ENCODE measurements around the gene FSTL4.
"Not testable (repeated sequence)": the region's sequence is repeated elsewhere in the genome, so short reads cannot be mapped to it uniquely, and the experiment has no call there.

FSTL4 gene

DNA sequence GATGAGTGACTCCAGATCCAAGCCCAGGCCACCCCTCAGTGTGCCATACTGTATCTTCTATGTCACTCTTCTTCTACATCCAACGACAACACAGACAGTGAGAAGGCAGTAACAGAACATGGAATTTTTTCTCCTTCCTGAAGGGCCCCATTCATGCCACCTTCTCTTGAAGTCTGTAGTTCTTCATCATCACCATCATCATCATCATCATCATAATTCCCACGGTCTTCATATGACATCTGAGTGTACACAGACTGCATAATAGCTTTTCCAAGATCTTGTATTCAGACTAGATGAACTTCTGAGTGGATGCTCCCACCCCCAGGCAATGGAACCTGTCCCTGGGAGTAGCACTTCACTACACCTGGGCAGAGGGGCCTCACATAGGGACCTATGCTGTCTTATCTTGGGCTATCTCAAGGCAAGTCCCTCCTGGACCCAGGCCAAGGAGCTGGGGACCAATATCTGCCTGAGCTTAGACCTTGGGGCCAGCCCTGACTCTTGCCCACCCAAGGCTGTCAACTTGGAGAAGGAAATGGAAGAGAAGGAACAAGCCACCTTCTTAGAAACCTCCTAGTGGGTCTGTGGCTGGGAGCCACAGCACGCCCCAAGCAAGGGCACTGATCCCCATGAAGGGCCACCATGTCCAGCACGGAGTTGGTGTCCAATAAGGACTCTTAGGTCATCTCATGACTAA lies 159.1 kb downstream of the FSTL4 start:
- DNase-seq: no peak

DNA sequence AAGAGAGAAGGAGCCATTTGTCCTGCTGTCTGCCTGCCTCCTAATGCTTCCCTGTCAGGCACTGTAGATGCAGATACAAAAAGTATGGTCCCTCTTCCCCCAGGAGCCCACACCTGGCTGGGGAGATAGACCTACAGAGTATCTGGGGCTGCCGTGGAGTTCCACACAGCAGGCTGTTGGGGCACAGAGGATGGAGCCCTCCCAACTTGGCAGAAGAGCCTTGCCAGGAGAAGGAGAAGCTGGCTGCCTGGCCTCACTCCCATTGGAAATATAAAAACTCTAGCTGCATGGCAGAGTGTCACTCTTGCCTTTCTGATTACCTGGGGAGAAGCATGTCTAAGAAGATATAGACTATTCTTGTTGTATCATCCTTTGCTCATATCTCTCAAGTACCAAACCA lies 160.4 kb downstream of the FSTL4 start:
- no peak for DNase-seq

DNA sequence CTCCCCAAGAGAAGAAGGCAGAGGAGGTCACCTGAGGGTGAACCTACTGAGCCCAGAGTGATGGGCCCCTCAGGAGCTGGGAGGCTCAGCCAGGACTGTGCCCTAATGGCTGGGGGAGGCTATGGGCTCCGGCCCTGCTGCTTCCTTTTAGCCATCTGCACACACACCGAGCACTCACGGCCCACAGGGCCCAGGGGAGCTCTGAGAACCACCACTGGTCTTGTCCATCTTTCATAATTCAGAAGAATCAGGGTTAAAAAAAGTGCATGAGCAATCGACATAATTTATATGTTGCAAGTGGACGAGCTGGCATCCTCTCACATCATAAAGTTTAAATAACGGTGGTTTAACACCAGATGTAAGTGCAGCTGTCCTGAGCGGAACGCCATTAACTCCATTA lies 162.1 kb downstream of the FSTL4 start:
- DNase-seq: no peak

DNA sequence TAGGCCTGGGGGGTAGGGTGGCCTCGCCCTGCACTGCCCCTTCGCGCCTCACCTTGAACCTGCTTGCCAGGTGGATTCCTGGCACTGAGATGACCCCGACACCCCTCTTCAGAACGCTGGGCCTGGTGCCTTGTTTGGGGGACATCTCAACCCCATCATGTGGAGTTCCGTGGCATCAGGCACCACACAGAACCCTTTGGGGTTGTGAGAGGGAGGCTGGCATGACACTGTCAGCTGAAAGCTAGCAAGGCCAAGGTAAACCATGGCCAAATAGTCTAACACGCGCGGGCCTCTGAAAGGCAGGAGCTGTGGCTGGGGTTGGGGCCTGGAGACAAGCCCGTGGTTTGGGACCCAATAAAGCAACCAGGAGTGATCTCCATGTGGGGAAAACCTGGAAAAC lies 163.2 kb downstream of the FSTL4 start:
- no peak for DNase-seq

DNA sequence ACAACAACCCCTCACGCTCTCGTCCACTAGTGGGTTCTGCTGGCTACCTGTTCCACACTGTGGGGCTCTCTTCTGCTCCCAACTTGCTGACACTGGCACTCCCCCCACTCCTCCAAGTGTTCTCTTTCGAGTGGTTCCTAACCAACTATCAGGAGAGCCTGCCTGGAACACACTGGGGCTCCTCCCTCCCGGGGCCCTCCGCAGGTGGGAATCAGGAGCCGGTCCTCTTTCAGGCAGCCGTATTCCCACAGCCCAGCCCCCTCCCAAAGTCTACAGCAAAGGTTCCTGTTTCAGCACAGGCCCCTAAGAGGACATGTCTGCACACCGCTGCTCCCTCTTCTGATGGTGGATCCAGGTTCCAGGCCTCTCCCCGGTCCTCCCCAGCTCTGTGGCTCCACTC lies 165.9 kb downstream of the FSTL4 start:
- no peak for DNase-seq

DNA sequence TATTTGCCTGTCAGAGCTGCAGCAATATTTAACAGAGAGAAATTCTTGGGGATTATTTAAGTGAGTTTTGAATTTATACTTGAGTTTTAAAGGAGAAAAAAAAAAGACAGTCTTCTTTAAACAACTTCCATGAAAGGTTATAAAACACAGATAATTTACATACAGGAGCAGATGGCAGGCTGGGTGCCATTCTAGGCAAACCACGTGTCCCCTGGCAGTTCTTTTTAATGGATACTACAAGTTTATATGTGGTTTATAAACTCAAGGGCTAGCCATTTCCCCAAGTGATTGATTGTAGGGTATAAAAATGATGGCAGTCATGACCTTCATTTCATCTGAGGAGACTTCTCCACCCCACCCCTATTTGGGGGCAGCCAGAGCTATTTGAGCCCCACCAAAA lies 166.6 kb downstream of the FSTL4 start:
- no peak for DNase-seq

DNA sequence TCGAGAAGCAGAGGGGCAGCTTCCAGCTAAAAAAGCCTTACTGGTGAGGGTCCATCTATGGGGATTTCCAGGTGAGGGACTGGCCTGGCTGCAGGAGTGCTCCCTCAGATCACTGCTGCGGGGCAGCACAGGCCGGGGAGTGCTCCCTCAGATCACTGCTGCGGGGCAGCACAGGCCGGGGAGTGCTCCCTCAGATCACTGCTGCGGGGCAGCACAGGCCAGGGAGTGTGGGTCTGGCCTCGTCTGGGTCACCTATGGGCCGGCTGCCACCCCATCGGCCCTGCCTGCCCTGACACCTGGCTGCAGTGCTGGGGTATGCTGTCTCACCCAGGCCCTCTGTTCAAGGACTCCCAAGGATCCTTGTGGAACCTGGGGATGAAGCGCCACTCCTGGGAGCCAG lies 167.1 kb downstream of the FSTL4 start:
- not testable (repeated sequence) for DNase-seq

DNA sequence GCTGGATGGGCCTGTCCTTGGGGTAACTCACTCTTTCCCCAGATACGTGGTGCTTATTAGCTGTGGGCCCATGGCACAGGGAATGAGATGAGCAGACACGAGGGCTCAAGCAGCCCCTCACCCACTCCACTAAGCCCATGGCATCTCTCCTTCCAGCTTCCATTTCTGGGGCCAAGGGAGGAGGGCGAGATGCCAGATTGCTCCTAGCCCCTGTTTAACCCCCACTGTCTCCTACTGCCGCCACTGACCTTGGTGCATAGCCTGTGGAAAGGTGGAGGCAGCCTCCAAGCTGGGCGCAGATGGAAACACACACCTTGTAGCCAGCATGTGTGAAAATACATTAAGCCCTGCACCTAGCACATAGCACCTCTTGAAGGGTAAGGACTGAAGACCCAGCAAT lies 167.6 kb downstream of the FSTL4 start:
- no peak for DNase-seq

DNA sequence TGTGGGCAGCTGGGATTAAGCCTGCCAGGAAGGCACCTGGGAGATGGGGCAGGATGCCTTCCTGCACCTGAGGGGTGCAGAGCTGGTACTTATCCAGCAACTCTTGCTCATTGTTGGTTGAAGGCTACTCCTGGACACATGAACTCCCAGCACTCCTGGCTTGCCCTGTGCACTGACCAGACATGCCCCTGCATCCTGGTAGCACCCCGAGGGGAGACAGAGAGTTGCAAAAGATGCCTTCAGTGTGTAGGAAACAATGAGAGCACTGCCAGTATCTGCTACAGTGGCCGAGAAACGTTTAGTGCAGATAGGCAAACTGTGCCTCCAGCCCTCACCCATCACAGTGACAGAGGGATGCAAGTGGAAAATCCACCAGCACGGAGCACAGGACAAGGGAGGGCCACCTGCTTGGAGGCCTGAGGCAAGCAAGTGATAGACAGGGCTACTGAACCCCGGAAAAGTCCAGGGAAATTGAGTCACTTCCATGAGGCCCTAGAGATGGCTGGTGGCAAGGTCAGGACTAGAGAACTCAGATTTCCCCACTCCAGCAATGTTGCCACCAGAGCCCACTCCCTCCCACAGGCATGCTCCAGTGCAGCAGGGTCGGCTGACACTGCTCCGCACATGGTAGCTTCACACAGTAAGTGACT lies 171.1 kb downstream of the FSTL4 start:
- no peak for DNase-seq

DNA sequence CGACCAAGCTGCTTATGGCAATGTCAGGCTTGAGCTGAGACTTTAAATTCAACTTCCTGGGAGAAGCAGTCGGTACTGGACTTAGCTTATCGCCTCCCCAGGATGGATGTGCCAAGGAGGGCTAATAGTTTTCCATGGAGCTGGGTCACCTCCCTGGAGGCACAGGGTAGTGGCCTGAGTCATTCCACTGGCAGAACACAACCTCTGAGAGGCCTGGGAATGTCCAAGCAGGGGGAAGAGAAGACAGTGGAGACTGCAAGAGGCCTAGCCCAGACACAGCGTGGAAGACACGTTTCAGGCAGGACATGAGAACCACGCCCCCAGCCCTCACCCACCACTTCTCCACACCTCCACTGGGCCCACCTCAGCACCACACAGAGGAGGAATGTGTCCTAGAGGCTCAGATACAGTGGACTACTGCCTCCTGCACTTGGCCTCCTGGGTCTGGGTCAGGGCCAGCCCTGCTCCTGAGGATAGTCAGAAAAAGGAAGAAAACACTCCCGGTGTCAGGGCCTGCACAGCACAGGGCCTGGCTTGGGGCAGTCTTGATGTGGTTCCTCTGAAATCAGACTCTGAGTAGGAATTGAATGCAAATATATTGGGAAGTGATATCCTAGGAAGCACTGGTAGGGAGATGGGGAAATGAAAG lies 171.8 kb downstream of the FSTL4 start:
- no peak for DNase-seq

DNA sequence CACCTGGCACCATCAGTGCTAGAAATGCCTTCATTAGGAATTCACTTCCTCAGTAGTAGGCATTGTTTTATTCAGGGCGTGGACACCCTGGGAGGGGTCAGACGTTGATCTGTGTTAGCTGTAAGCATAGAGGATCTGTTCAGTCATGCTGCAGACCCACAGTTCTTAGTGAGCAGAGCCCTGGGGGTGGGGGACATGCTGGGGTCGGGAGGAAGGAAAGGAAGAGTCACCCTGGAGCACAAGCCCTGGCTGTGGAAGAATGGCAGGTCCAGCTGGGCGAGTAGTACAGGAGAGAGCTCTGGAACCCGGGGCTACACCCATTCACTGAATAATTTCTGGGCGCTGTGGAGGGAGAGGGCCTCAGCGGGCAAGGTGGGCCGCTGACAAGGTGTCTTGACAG lies 172.5 kb downstream of the FSTL4 start:
- DNase-seq: no peak

DNA sequence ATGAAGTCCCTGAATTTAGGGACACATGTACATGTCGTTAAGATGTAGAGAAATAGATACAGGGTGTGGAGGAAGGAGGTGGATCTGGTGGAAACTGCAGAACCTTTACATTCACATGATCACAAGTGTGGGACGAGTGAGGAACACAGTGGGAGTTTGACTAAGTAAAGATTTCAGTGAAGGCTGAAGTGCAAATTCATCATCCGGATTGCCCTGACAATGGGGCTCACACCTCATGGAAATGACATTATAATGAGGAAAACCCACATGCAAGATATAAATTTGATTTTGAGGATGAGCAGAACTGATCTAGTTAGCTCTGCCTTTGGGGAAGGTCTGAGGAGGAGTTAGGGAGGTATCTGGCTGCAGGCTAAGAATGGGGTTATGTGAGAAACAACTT lies 173.9 kb downstream of the FSTL4 start:
- no peak for DNase-seq

DNA sequence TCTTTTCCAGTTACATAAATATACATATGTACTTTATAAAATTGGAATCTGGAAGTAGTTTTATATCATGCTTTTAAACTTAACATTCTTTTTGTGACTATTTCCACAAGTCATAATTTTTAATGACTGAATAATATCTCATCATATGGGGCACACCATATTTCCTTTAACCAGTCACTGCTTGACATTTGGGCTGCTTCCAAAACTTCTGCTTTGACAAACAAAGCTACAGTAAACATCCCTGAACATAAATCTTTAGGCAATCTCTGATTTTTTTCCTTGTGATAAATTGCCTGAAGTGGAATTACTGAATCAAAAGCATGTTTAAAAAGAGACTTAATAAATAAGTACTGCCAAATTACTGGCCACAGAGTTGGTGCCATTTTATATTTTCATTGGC lies 178.0 kb downstream of the FSTL4 start:
- DNase-seq: no peak

DNA sequence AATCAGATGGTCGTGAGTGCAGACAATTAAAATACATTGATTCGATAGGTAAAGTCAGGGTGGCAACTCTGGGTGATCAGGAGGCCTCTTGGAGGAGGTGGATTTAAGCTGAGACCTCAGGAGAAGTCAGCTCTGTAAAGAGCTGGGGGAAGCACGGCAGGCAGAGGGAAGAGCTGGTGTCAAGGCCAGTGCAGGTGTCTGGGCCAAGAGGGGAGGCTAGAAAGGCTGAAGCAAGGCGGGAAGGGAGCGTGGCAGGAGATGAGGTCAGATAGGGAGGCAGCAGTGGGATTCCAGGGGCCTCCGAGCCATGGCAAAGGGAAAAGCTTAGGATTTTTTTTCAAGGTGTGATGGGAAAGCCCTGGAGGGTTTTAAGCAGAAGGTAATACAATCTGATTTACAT lies 178.7 kb downstream of the FSTL4 start:
- no peak for DNase-seq

DNA sequence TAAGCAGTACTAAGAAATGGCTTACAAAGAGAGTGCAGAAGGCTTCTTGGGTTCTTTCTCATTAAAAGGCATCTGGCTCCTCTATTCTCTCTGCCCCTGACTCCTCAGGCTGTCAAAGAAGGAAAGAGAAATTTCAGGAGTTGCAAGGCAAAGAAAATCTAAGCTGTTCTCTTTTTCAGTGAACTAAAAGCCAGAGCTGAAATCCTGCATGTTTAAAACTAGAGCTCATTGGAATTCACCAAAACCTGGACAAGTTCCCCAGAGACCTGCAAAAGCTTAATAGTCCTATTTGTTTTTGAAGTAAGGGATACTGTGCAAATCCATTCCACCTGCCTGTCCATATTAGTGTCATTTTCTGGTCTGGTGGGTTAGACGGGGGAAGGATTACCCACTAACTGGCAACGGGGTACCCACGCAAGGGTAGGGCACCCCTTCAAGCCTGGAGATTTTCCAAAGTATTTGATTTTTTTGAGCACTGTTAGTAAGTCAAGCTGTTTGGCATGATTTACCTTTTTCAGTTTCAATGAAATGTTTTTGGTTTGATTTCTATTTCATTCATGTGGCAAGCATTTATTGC lies 179.3 kb downstream of the FSTL4 start:
- no peak for DNase-seq

DNA sequence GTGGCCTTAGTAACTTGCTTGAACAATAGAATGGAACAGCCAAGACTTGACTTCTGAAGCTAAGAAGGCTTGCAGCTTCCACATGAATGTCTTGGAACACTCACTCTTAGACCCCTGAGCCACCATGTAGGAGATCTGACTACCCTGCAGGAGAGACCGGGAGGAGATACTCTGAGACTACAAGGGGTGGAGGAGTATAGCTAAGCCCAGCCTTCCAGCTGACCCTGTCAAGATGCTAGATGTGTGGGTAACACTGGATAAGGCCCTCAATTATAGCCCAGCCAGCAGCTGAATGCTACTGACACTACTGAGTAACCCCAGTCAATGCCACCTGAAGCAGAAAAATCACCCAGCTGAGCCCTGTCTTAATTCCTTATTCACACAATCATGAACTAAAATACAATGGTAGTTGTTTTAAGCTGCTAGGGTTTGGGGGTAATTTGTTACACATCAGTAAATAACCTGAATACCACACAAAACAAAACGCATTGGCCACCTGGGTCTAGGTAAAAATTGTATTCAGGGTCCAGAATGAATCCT lies 180.9 kb downstream of the FSTL4 start:
- no peak for DNase-seq

DNA sequence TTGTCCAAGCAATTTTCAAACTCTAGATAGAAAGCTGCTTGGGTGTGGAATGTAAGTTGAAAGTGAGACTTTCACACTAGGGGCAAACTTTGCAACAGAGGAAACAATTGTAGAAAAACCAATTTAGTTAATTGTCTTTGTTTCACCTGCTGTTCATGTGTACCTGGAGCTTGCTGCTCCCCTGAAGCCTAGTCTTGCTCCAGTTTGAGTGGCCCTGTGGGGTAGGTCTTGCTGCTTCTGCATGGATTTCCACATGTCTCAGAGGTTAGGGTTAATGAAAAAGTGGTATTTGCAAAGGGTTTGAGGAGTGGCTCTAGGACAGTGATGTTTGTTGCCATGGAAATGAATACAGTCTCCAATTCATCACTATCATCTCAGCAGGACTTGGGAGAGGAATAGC lies 182.2 kb downstream of the FSTL4 start:
- no peak for DNase-seq

DNA sequence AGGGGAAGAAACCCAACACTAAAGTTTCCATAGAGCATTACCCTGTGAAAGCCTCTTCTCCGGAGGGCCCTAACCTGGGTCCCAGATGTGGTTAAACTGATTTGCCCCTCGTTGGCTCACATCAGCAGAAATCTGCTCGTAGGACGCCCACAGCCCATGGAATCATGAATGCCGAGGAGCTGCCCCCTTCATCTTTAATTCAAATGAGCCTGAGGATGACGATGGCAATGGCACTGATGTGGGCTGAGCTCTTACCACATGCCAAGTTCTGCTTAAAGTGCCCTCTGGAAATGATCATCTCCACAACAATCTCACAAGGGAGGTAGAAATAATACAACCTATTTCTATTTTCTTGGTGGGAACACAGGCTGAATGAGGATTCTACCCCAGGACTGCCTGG lies 183.3 kb downstream of the FSTL4 start:
- DNase-seq: no peak

DNA sequence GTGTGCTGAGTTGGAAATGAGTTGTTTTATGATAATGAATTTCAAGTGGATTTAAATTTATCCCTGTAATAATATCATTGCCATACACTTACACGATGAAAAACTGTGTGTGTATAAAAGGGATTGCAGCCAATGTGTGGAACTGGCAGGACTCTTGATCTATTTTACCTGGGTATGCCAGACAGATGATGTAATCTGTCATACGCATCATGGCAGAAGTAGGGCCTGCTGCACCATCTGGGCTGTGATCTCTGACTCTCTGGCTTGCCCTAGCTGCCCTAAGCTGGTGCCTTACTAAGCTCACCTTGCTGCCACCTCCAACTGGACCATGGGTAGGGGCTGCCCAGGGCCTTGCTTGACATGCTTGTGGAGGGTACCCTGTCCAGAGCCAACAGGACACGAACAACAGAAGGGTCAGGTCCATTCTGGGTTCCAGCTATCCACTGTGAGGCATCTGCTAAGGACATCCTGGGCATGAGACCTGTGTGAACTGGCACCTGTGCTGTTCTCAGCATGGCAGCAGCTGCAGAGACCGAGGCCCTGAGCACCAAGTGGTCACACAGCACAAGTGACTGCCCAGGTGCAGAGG lies 184.2 kb downstream of the FSTL4 start:
- DNase-seq: no peak

DNA sequence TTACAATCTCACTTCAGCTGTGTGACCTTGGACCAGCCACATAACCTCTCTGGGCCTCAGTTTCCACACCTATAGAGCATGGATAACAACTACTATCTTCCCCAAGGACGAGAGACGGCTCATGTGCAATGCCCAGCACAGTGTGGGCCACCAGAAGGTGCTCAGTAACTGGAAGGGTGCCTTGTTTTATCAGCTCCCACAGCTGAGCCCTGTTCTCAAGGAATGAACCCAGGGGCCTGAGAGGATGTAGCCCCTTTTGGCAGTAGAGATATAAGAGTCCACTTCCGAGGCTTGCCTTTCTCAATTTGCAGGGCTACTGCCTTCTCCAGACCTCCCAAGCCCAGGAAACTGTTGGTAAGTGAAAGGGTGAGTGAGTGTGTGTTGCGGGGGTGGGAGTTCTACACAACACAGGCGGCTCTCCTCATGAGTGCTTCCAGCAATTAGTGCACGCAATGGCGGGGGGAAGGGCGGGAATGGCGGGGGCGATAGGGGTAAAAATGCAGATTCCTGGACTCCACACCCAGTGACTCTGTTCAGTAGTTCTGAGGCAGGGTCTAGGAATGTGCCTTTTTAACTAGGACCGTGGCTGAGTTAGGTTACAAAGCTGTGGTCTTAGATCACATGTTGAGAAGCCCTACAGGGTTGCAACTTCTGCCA lies 185.1 kb downstream of the FSTL4 start:
- no peak for DNase-seq

DNA sequence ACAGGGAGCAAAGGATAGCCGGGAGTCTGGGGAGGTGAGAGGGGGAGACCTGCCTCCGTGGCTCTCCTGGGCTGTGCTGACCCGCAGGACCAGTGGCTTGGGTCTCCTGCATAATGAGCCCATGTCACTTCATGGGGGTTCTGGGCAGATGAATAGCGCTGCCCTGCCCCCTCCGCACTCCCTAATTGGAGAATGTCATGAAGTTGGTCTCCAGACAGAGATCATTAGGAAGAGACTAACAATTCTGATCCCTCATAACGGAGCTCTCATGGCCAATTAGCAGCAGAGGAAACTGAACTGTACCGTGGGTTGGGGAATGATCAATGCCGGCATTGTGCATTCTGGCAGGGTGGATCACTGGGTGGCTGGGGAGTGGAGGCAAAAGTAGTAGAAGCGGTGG lies 186.1 kb downstream of the FSTL4 start:
- no peak for DNase-seq

DNA sequence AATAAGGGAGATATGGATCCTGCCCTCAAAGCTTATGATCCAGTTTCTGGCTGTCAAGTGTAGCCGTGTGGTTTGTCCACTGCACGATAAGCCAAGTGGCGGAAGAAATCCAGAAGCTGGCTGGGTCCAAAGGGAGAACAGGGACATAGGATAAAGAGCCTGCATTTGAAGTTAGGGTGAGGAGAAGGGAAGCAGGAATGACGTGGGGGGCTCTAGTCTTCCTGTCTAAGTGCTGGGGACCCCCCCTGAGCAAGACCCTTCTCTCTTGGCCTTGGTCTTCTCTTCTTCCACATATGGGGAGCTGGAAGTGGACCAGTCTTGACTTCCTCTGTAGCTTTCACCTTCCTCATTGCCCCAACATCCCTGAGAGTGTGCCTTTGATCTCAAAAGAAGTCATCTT lies 186.6 kb downstream of the FSTL4 start:
- DNase-seq: no peak

DNA sequence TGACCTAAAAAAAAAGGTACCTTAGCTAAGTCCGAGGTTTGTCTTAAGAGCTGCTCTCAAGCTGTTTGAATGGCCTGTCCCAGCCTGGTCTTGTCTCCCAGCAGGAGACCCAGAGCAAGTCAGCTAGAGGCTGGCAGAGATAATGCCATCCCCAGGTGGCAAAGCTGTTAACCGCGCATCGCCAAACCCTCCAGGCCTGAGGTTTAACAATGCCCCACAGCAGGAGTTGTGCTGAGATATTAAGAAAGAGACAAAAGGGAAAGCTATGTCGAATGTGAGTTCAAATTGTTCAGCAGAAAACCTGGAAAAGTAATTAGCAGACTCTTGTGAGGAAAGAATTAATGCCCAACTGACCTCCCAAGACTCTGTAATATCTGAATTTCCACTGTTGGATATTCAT lies 187.1 kb downstream of the FSTL4 start:
- DNase-seq: no peak

All from activated gamma-delta T cell treated with Interleukin-2 at 50 U/mL for 16 hours (primary cell).